Measurements from ENCODE around the gene MAP1B. TPM values are rescaled to one million over a fixed set of nuclear protein-coding genes. Genes with fewer than 3 reads are reported as not detected.

MAP1B gene
- polyA plus RNA-seq, 1 donor from 2014 or later = 234 TPM

GRCh38 chr5:72125941-72126620, 18.8 kb downstream of the MAP1B start:
- Histone ChIP-seq H3K9ac (ENCODE audit: low read length) (no peak overlapping the region), H4K20me1 (ENCODE audit: insufficient read depth) (peaks cover 91% of the 10 kb centered on the region), H3K79me2 (replicated peaks; ENCODE audit: insufficient read depth, low read length) (peaks cover 97% of the 10 kb centered on the region), H3K9me2 (ENCODE audit: insufficient read depth, low read length) (no peaks in the 10 kb centered on the region), H3K9me3 (ENCODE audit: low read length) (no peaks in the 10 kb centered on the region), H2AFZ (ENCODE audit: low read depth, low read length) (no peak overlapping the region), H3F3A (ENCODE audit: insufficient read depth, low read length, poor library complexity, severe bottlenecking) (peaks cover 22% of the 10 kb centered on the region), H3K27ac (ENCODE audit: low read length) (no peak overlapping the region), H3K4me3 (ENCODE audit: low read length) (peak overlapping the region; percentile 48), H3K4me2 (ENCODE audit: low read length) (peak overlapping the region; percentile 38), H3K36me3 (ENCODE audit: insufficient read depth, low read length) (peaks cover 24% of the 10 kb centered on the region), H3K27me3 (ENCODE audit: insufficient read depth, low read depth, low read length) (no peaks in the 10 kb centered on the region)
- TF ChIP-seq CTCF (IDR thresholded peaks at IDR 0.05; ENCODE audit: poor library complexity, severe bottlenecking) (no peak), POLR2AphosphoS5 (IDR thresholded peaks at IDR 0.05) (peak; percentile 36), REST (IDR thresholded peaks at IDR 0.05; ENCODE audit: borderline replicate concordance) (no peak), SMC3 (conservative IDR thresholded peaks at IDR 0.05; ENCODE audit: poor library complexity) (no peak), RAD21 (conservative IDR thresholded peaks at IDR 0.05) (no peak), EZH2 (IDR thresholded peaks at IDR 0.05; ENCODE audit: borderline replicate concordance, insufficient read depth, low read length, poor library complexity, severe bottlenecking) (no peak)

- Histone ChIP-seq H3K4me2 (ENCODE audit: low read length) (peak overlapping the region; percentile 38), H3K27ac (ENCODE audit: low read length) (peak overlapping the region; percentile 20), H3K9me2 (ENCODE audit: insufficient read depth, low read length) (no peaks in the 10 kb centered on the region), H3K27me3 (ENCODE audit: insufficient read depth, low read depth, low read length) (no peaks in the 10 kb centered on the region), H3F3A (ENCODE audit: insufficient read depth, low read length, poor library complexity, severe bottlenecking) (peaks cover 17% of the 10 kb centered on the region), H4K20me1 (ENCODE audit: insufficient read depth) (peaks cover 91% of the 10 kb centered on the region), H3K36me3 (ENCODE audit: insufficient read depth, low read length) (peaks cover 23% of the 10 kb centered on the region), H3K9ac (ENCODE audit: low read length) (no peak overlapping the region), H2AFZ (ENCODE audit: low read depth, low read length) (no peak overlapping the region), H3K9me3 (ENCODE audit: low read length) (no peaks in the 10 kb centered on the region), H3K4me3 (ENCODE audit: low read length) (peak overlapping the region; percentile 48), H3K79me2 (replicated peaks; ENCODE audit: insufficient read depth, low read length) (peaks cover 97% of the 10 kb centered on the region)
- TF ChIP-seq POLR2AphosphoS5 (IDR thresholded peaks at IDR 0.05) (no peak), EP300 (conservative IDR thresholded peaks at IDR 0.05; ENCODE audit: poor library complexity, severe bottlenecking) (no peak), SMC3 (conservative IDR thresholded peaks at IDR 0.05; ENCODE audit: poor library complexity) (no peak), CTCF (IDR thresholded peaks at IDR 0.05; ENCODE audit: poor library complexity, severe bottlenecking) (no peak), MXI1 (conservative IDR thresholded peaks at IDR 0.05; ENCODE audit: poor library complexity, severe bottlenecking) (no peak), EZH2 (IDR thresholded peaks at IDR 0.05; ENCODE audit: borderline replicate concordance, insufficient read depth, low read length, poor library complexity, severe bottlenecking) (no peak), RAD21 (conservative IDR thresholded peaks at IDR 0.05) (no peak), REST (IDR thresholded peaks at IDR 0.05; ENCODE audit: borderline replicate concordance) (no peak), TAF1 (IDR thresholded peaks at IDR 0.05; ENCODE audit: low read depth) (no peak)
These were observed 19.5 kb downstream of the MAP1B start for GRCh38 chr5:72126796-72127195.
